Endothelial cell of umbilical vein (primary cell): ENCODE measurements around the gene CEMIP. TPM values are rescaled to one million over a fixed set of nuclear protein-coding genes. Genes with fewer than 3 reads are reported as not detected.

Source experiments
- BruUV-seq: library from RNA; stranded (reverse); fragments of 400-500 nt; replicated peaks from 2 replicates; lab custom pipeline; 2021; lab: Mats Ljungman, UMichigan
- CTCF ChIA-PET: fragments of 300-600, 350-600 bp; sonication (Branson Sonifier 250); formaldehyde crosslinking; loops from one replicate; lab custom pipeline; 2021; ENCODE audit warnings: antibody characterized with exemption, inconsistent platforms; lab: Charles Lee
- POLR2A ChIA-PET: fragments of 300-600, 350-600 bp; sonication (Branson Sonifier 250); formaldehyde crosslinking; loops from one replicate; lab custom pipeline; 2021; ENCODE audit warnings: antibody characterized with exemption, inconsistent platforms; lab: Charles Lee
- DNase-seq: peaks from one replicate; pipeline ENCODE4 v3.0.0-alpha.2; 2011; ENCODE audit warnings: low read depth, low spot score
- FAIRE-seq: peaks from 2 replicates; lab custom pipeline; 2011; peaks lifted over from hg19 to GRCh38; lab: Jason Lieb, UNC
- H2AFZ ChIP-seq: 2 replicates; pipeline ENCODE4 v1.6.0; 2012; ENCODE audit warnings: low read depth, low read length, control low read depth, inconsistent platforms
- H3K27ac ChIP-seq: 2 replicates; pipeline ENCODE4 v1.5.1; 2011; ENCODE audit warnings: low read depth, mild to moderate bottlenecking, control low read depth, low read length, moderate library complexity; ENCODE audit not compliant: insufficient read depth
- H3K27me3 ChIP-seq, 2 experiments: 2 replicates each; pipeline versions ENCODE4 v1.6.0 to v1.6.1; 2011; ENCODE audit warnings: low read length in 2 of 2, mixed read lengths in 1 of 2; ENCODE audit not compliant: control insufficient read depth in 2 of 2, insufficient read depth in 2 of 2
- H3K36me3 ChIP-seq, 2 experiments: 2 replicates in 1 of 2; 3 replicates in 1 of 2; pipeline ENCODE4 v1.5.1; 2011; ENCODE audit warnings: low read length in 2 of 2, mild to moderate bottlenecking in 1 of 2, moderate library complexity in 1 of 2; ENCODE audit not compliant: control insufficient read depth in 2 of 2, insufficient read depth in 2 of 2; ENCODE audit errors: extremely low read depth in 1 of 2
- H3K4me1 ChIP-seq: 3 replicates; pipeline ENCODE4 v1.5.1; 2011; ENCODE audit warnings: mild to moderate bottlenecking, low read length; ENCODE audit not compliant: control insufficient read depth, insufficient read depth; ENCODE audit errors: extremely low read depth
- H3K4me2 ChIP-seq: 2 replicates; pipeline ENCODE4 v1.6.1; 2011; ENCODE audit warnings: low read length, control low read depth, mixed read lengths; ENCODE audit not compliant: insufficient read depth
- H3K4me3 ChIP-seq, 3 experiments: fragments of 200-600 bp in 1 of 3; sonication (generic), shearing (Covaris generic) in 1 of 3; replicated peaks in 1 of 3; 2 replicates each; pipeline ENCODE4 v1.5.1; 2011 to 2016; ENCODE audit warnings: control low read depth in 3 of 3, low read length in 3 of 3, mild to moderate bottlenecking in 2 of 3, inconsistent platforms in 1 of 3, low read depth in 1 of 3, moderate library complexity in 1 of 3; ENCODE audit not compliant: insufficient read depth in 1 of 3
- H3K79me2 ChIP-seq: 2 replicates; pipeline ENCODE4 v1.6.0; 2012; ENCODE audit warnings: low read length, inconsistent platforms; ENCODE audit not compliant: control insufficient read depth, insufficient read depth
- H3K9ac ChIP-seq: replicated peaks from 2 replicates; pipeline ENCODE3; 2011; ENCODE audit warnings: low read length, control low read depth; ENCODE audit not compliant: insufficient read depth; ENCODE audit errors: extremely low read depth
- H3K9me1 ChIP-seq: replicated peaks from 3 replicates; pipeline ENCODE4 v1.6.0; 2011; ENCODE audit warnings: mild to moderate bottlenecking, low read length; ENCODE audit not compliant: control insufficient read depth, insufficient read depth; ENCODE audit errors: extremely low read depth
- H3K9me3 ChIP-seq: replicated peaks from 2 replicates; pipeline ENCODE4 v1.5.1; 2012; ENCODE audit warnings: low read length, inconsistent platforms; ENCODE audit not compliant: control insufficient read depth, insufficient read depth
- H4K20me1 ChIP-seq: replicated peaks from 2 replicates; pipeline ENCODE3; 2011; ENCODE audit warnings: mild to moderate bottlenecking, low read length; ENCODE audit not compliant: control insufficient read depth, insufficient read depth; ENCODE audit errors: extremely low read depth
- EZH2 ChIP-seq: IDR thresholded peaks from 2 replicates; pipeline ENCODE4 v1.6.1; 2012; ENCODE audit warnings: borderline replicate concordance, low read depth, mild to moderate bottlenecking, moderate library complexity, low read length, inconsistent platforms; ENCODE audit not compliant: severe bottlenecking
- FOS ChIP-seq: IDR thresholded peaks from 2 replicates; pipeline ENCODE4 v1.6.1; 2011; ENCODE audit warnings: mild to moderate bottlenecking, low read length, moderate library complexity, borderline replicate concordance; ENCODE audit not compliant: insufficient read depth
- GATA2 ChIP-seq: IDR thresholded peaks from 2 replicates; pipeline ENCODE4 v1.7.0; 2011; ENCODE audit warnings: low read depth, mild to moderate bottlenecking, moderate library complexity, mixed read lengths, low read length; ENCODE audit not compliant: insufficient read length, insufficient read depth
- JUN ChIP-seq: IDR thresholded peaks from 2 replicates; pipeline ENCODE4 v1.6.1; 2011; ENCODE audit warnings: borderline replicate concordance, low read depth; ENCODE audit not compliant: insufficient read length, insufficient read depth
- MYC ChIP-seq: IDR thresholded peaks from one replicate; pipeline ENCODE4 v1.6.1; 2011; ENCODE audit warnings: mild to moderate bottlenecking, low read depth, low read length
- POLR2A ChIP-seq: IDR thresholded peaks from 2 replicates; pipeline ENCODE4 v1.6.1; 2012; ENCODE audit warnings: low read depth, mild to moderate bottlenecking, control low read depth, low read length
- POLR2AphosphoS5 ChIP-seq: IDR thresholded peaks from 2 replicates; pipeline ENCODE4 v1.6.1; 2012; ENCODE audit warnings: low read depth, mild to moderate bottlenecking, control low read depth, low read length, moderate library complexity; ENCODE audit not compliant: insufficient read depth
- dilution Hi-C: fragments of 300-500 bp; cut with MboI; formaldehyde crosslinking; loops from one replicate; pipeline ENCODE4 v1.15.0; 2019; ENCODE audit warnings: low sequenced_read_pairs; ENCODE audit not compliant: extremely low pct_ligation_motif_present
- intact Hi-C: fragments of 100-400 bp; cut with micrococcal nuclease; formaldehyde crosslinking; loops from one replicate; pipeline ENCODE4 v1.10.0; 2022
- polyA plus RNA-seq, 4 experiments: library from polyadenylated mRNA; depleted of rRNA in 3 of 4; stranded (reverse) in 3 of 4; unstranded in 1 of 4; fragments of >200 nt; gene quantifications; 2 replicates each; pipeline versions ENCODE4 v1.2.1 to v1.2.3, GENCODE V29; 2011 to 2012; ENCODE audit warnings: missing spikeins in 1 of 4
- total RNA-seq: library from RNA; stranded (reverse); gene quantifications from 2 replicates; pipeline ENCODE4 v1.2.3, GENCODE V29; 2021
- TF ChIP-seq, protein P1 (sequence below): IDR thresholded peaks from 2 replicates; pipeline ENCODE4 v1.6.1; 2011; ENCODE audit not compliant: insufficient read depth, insufficient read length
- TF ChIP-seq, protein P2 (sequence below), 2 donors: IDR thresholded peaks; 1 replicate in 1 of 2; 2 replicates in 1 of 2; pipeline ENCODE4 v1.5.1; 2011; ENCODE audit warnings: low read length in 2 of 2, mild to moderate bottlenecking in 2 of 2, moderate library complexity in 2 of 2, control low read depth in 1 of 2, inconsistent platforms in 1 of 2, low read depth in 1 of 2; ENCODE audit not compliant: insufficient read depth in 1 of 2; ENCODE audit errors: extremely low read depth in 1 of 2

The CEMIP gene
- total and polyA plus RNA-seq, 2 donors (not counting 3 experiments of a cell fraction or from before 2014, with no cell fraction given): 0.01 TPM; not detected in 1

DNA sequence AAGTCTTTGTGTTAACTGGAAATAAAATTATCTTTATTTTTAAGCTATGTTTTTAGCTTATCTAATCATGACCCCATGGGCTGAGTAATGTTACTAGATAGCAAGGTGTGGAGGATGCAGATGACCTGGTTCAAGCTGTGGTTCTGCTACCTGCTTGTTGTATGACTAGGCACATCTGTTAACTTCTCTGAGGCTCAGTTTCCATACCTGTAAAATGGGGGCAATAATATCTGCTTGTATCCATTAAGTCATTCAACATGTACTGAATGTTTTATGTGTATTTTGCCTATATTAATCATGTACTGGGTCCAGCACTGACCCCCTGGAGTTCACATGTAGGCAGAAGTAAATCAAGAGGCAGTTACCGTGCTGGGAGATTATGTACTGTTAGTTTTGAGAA is 51.5 kb downstream of the CEMIP start:
- Histone ChIP-seq H3K4me1 (no peaks in the 10 kb centered on the region), H3K27ac (no peak overlapping the region), H3K9me1 (no peaks in the 10 kb centered on the region), H3K9me3 (no peaks in the 10 kb centered on the region), H4K20me1 (no peaks in the 10 kb centered on the region), H3K79me2 (no peaks in the 10 kb centered on the region), H3K4me3 (no peak overlapping the region), H3K27me3 (peaks cover 0 to 4% of the 10 kb centered on the region in 2 experiments), H3K4me2 (no peak overlapping the region), H3K9ac (no peak overlapping the region), H2AFZ (no peak overlapping the region), H3K36me3 (no peaks in the 10 kb centered on the region)
- CTCF ChIA-PET: interaction anchor here (1.1 kb wide), 1 partner anchor 435 kb away, joined by 3 read pairs; no protein-coding TSS in a partner anchor
- TF ChIP-seq POLR2AphosphoS5: no peak
- no peak for TF ChIP-seq GATA2
- TF ChIP-seq JUN: no peak
- TF ChIP-seq, protein P1, sequence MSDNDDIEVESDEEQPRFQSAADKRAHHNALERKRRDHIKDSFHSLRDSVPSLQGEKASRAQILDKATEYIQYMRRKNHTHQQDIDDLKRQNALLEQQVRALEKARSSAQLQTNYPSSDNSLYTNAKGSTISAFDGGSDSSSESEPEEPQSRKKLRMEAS: no peak
- no peak for TF ChIP-seq POLR2A
- TF ChIP-seq MYC: no peak
- TF ChIP-seq, protein P2, sequence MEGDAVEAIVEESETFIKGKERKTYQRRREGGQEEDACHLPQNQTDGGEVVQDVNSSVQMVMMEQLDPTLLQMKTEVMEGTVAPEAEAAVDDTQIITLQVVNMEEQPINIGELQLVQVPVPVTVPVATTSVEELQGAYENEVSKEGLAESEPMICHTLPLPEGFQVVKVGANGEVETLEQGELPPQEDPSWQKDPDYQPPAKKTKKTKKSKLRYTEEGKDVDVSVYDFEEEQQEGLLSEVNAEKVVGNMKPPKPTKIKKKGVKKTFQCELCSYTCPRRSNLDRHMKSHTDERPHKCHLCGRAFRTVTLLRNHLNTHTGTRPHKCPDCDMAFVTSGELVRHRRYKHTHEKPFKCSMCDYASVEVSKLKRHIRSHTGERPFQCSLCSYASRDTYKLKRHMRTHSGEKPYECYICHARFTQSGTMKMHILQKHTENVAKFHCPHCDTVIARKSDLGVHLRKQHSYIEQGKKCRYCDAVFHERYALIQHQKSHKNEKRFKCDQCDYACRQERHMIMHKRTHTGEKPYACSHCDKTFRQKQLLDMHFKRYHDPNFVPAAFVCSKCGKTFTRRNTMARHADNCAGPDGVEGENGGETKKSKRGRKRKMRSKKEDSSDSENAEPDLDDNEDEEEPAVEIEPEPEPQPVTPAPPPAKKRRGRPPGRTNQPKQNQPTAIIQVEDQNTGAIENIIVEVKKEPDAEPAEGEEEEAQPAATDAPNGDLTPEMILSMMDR (IDR thresholded peaks at IDR 0.05; ENCODE audit: extremely low read depth in 1 of 2, insufficient read depth in 1 of 2, low read depth in 1 of 2, low read length in 2 of 2): no peak
- TF ChIP-seq EZH2: no peak
- TF ChIP-seq FOS: no peak
- FAIRE-seq (no peak), DNase-seq (no peak)
- intact Hi-C loops: no loop called here
- POLR2A ChIA-PET: no interaction called here
- BruUV-seq: no TSS peak
- dilution Hi-C loops: no loop called here
